BJ (cell line): ENCODE results near the gene CDC34. TPM values are rescaled to one million over a fixed set of nuclear protein-coding genes. Genes with fewer than 3 reads are reported as not detected.

Source experiments
- CTCF ChIA-PET: fragments of 350-600 bp; formaldehyde crosslinking; extraction: SDS; loops from one replicate; lab custom pipeline; 2021; ENCODE audit warnings: antibody characterized with exemption, inconsistent platforms; lab: Yijun Ruan, JAX
- POLR2A ChIA-PET: fragments of 300-600 bp; sonication (Branson Sonifier 250); formaldehyde crosslinking; extraction: SDS; loops from one replicate; lab custom pipeline; 2021; ENCODE audit warnings: antibody characterized with exemption; lab: Charles Lee
- DNase-seq: peaks from one replicate; pipeline ENCODE4 v3.0.0-alpha.2; 2011; ENCODE audit warnings: low read depth
- H3K27me3 ChIP-seq: 2 replicates; pipeline ENCODE4 v1.6.0; 2011; ENCODE audit warnings: low read length; ENCODE audit not compliant: control insufficient read depth, insufficient read depth
- H3K36me3 ChIP-seq: 2 replicates; pipeline ENCODE4 v1.5.1; 2011; ENCODE audit warnings: low read length; ENCODE audit not compliant: control insufficient read depth, insufficient read depth
- H3K4me3 ChIP-seq: 2 replicates; pipeline ENCODE4 v1.5.1; 2011; ENCODE audit warnings: low read depth, mild to moderate bottlenecking, control low read depth, low read length
- polyA plus RNA-seq: library from polyadenylated mRNA; depleted of rRNA; stranded (reverse); fragments of >200 nt; gene quantifications from 2 replicates; pipeline ENCODE4 v1.2.3, GENCODE V29; 2011
- TF ChIP-seq, protein P1 (sequence below): IDR thresholded peaks from 2 replicates; pipeline ENCODE4 v1.5.1; 2011; ENCODE audit warnings: low read depth, mild to moderate bottlenecking, control low read depth, inconsistent platforms, low read length, moderate library complexity; ENCODE audit not compliant: insufficient read depth

CDC34 gene
- polyA plus RNA-seq, 1 experiment, result 75.2 TPM

DNA sequence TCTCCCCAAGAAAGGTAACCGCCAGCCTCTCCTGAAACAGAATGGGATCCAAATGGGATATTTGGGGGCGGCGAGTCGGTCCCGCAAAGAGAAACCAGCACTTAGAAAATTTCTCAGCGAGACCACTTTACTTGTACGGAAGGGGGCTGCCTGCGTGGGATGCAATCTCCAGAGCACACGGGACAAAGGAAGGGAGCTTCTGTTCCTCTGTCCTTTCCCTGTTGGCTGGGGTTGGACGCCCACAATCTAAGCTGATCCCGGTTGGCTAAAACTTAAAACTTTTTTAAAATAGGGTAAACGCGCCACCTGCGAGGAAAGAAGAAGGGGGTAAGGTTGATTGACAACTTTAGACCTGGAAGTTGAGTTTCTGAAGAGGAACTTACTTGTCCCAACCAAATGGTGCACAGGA lies 40.0 kb downstream of the CDC34 start:
- POLR2A ChIA-PET, result interaction anchor here (0.7 kb wide), 1 partner anchor 40 kb away, joined by 4 read pairs; the partner anchor contains the start of gene CDC34
- Histone ChIP-seq H3K4me3 (peak overlapping the region; percentile 44), H3K36me3 (no peaks in the 10 kb centered on the region), H3K27me3 (no peaks in the 10 kb centered on the region)
- CTCF ChIA-PET, result interaction anchor here (0.9 to 1.4 kb wide), 2 partner anchors 12 to 39 kb away, joined by 3 to 6 read pairs; partner anchors contain the start of gene CDC34
- TF ChIP-seq, protein P1, sequence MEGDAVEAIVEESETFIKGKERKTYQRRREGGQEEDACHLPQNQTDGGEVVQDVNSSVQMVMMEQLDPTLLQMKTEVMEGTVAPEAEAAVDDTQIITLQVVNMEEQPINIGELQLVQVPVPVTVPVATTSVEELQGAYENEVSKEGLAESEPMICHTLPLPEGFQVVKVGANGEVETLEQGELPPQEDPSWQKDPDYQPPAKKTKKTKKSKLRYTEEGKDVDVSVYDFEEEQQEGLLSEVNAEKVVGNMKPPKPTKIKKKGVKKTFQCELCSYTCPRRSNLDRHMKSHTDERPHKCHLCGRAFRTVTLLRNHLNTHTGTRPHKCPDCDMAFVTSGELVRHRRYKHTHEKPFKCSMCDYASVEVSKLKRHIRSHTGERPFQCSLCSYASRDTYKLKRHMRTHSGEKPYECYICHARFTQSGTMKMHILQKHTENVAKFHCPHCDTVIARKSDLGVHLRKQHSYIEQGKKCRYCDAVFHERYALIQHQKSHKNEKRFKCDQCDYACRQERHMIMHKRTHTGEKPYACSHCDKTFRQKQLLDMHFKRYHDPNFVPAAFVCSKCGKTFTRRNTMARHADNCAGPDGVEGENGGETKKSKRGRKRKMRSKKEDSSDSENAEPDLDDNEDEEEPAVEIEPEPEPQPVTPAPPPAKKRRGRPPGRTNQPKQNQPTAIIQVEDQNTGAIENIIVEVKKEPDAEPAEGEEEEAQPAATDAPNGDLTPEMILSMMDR, result no peak
- no peak for DNase-seq

DNA sequence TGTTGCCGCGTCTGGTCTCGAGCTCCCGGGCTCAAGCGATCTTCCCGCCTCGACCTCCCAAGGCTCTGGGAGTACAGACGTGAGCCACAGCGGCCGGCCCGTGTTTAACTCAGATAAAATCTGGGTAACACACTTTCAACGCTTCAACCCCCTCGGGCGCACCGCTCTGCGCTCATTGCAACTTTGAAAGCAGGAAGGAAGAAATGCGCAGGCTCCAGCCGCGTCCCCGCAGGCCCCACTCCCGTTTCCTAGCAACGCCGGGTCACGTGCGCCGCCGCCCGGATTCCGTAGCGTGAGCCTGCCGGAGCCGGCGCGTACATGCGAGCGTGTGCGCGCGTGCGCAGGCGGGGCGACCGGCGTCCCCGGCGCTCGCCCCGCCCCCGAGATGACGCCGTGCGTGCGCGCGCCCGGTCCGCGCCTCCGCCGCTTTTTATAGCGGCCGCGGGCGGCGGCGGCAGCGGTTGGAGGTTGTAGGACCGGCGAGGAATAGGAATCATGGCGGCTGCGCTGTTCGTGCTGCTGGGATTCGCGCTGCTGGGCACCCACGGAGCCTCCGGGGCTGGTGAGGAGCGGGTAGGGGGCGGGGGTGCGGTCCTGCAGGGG lies 40.7 kb downstream of the CDC34 start, which contains the start of gene BSG:
BSG (plus strand) TSS at position 457 of the 603 bp plus-strand sequence; CDS start at position 496, 39 bp downstream.
- ChIA-PET CTCF (interaction anchor here (0.9 to 1.4 kb wide), 2 partner anchors 11 to 40 kb away, joined by 3 to 6 read pairs; partner anchors contain the start of gene CDC34), POLR2A (interaction anchor here (0.5 to 0.7 kb wide), 2 partner anchors 40 to 697 kb away, joined by 4 read pairs; partner anchors contain the start of gene CDC34)
- peak within 1 kb of the TSS; percentile 86 for H3K4me3 ChIP-seq
- H3K36me3 ChIP-seq, result no peaks in the 10 kb centered on the region
- TF ChIP-seq, protein P1, result no peak
- no peaks in the 10 kb centered on the region for H3K27me3 ChIP-seq
- DNase-seq, result peak; percentile 85

DNA sequence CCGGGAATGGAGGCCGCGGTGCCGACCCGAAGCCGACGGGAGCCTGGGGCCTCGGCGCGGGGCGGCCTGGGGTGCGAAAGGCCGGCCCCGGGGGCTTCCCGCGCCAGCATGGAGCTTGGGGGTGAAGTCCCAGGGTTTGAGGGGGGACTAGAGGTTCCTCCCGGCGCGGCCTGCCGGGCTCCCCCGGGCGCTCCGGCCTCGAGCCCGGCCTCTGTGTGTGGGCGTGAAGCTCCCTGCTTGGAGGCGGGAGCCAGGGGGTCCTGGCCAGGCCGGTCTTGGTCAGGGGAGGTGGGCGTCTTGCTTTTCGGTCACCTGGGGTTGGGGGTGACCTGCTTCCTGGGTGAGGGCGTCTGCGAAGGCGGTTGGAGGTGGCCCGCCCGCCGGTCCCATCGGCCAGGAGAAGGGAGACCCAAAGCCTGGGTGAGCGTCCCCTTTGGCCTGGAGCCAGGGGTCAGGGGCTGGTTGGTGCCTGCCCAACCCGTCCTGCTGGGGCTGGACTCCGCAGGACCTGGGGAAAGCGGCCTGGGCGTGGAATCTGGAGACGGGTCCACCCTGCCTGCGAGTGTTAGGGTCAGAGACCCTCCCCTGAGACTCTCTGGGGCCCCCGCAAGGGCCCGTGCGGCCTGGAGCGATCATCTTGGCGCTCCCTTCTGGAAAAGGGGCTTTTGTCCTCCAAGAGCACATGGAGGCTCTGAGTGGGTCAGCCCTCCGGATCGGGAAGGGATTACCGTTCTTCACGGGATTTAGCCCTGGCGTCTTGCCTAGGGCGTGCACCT lies 41.4 kb downstream of the CDC34 start:
- ChIA-PET POLR2A (interaction anchor here (0.5 to 0.6 kb wide), 3 partner anchors 13 to 697 kb away, joined by 3 to 6 read pairs (median 4); no protein-coding TSS in a partner anchor), CTCF (interaction anchor here (1.4 kb wide), 1 partner anchor 40 kb away, joined by 6 read pairs; the partner anchor contains the start of gene CDC34)
- H3K4me3 ChIP-seq, result peak overlapping the region; percentile 86
- no peak for DNase-seq
- no peaks in the 10 kb centered on the region for H3K27me3 ChIP-seq
- H3K36me3 ChIP-seq, result 0 out of 2 replicates have a peak, but pooled peaks cover 1% of the 10 kb centered on the region
- TF ChIP-seq, protein P1, result no peak

- DNase-seq, result no peak
- ChIA-PET POLR2A (no interaction called here), CTCF (no interaction called here)
- TF ChIP-seq, protein P1, result no peak
- Histone ChIP-seq H3K27me3 (no peaks in the 10 kb centered on the region), H3K36me3 (peaks cover 1% of the 10 kb centered on the region; the same call in 1 of the 2 replicates), H3K4me3 (peak overlapping the region; percentile 86)
Measured at GRCh38 chr19:573519-573825, 41.9 kb downstream of the CDC34 start.
